Glutamatergic neuron (in vitro differentiated cells): ENCODE measurements around the gene SCRN2. TPM values are rescaled to one million over a fixed set of nuclear protein-coding genes. Genes with fewer than 3 reads are reported as not detected.

ENCODE experiments used
- total RNA-seq: library from RNA; stranded (reverse); fragmentation: NEBNext Ultra II Directional; extraction: Animal tissue kit (Norgen Biotek cat#: 25700); gene quantifications from one replicate; pipeline ENCODE4 v1.2.1, GENCODE V29; 2021; ENCODE audit not compliant: unreplicated experiment

SCRN2 gene
- total RNA-seq, 1 donor from 2014 or later: 39.1 TPM

Other genes starting within 250 kb of the SCRN2 start
- gene KPNB1, start 191.4 kb downstream of the SCRN2 start, total RNA-seq: 350 TPM
- 30.7 TPM for gene TBKBP1, start 147.1 kb downstream of the SCRN2 start, total RNA-seq
- gene TBX21, start 108.0 kb downstream of the SCRN2 start, total RNA-seq: not detected
- gene OSBPL7, start 19.5 kb downstream of the SCRN2 start, total RNA-seq: 30.0 TPM
- 38.7 TPM for gene MRPL10, start 9.7 kb downstream of the SCRN2 start, total RNA-seq
- gene LRRC46, start 9.6 kb downstream of the SCRN2 start, total RNA-seq: 1.3 TPM
- 1.7 TPM for gene SP6, start 9.9 kb upstream of the SCRN2 start, total RNA-seq
- 17.8 TPM for gene SP2, start 55.0 kb upstream of the SCRN2 start, total RNA-seq
- 6.0 TPM for gene PNPO, start 100.3 kb upstream of the SCRN2 start, total RNA-seq
- gene PRR15L, start 116.6 kb upstream of the SCRN2 start, total RNA-seq: not detected
- 196 TPM for gene CDK5RAP3, start 129.8 kb upstream of the SCRN2 start, total RNA-seq
- gene COPZ2, start 196.5 kb upstream of the SCRN2 start, total RNA-seq: not detected
- gene NFE2L1, start 207.1 kb upstream of the SCRN2 start, total RNA-seq: 190 TPM